CD4-positive, alpha-beta memory T cell (primary cell): ENCODE data around the gene PDE1A. TPM values are rescaled to one million over a fixed set of nuclear protein-coding genes. Genes with fewer than 3 reads are reported as not detected.

Source experiments
- CTCF ChIA-PET: fragments of 350-600 bp; sonication (Branson Sonifier 250); formaldehyde crosslinking; loops from one replicate; lab custom pipeline; 2021; ENCODE audit warnings: inconsistent platforms; ENCODE audit not compliant: partially characterized antibody; lab: Charles Lee
- POLR2A ChIA-PET: fragments of 350-600 bp; sonication (Branson Sonifier 250); formaldehyde crosslinking; loops from one replicate; lab custom pipeline; 2021; ENCODE audit not compliant: partially characterized antibody; lab: Charles Lee
- DNase-seq, 5 donors: peaks; one replicate each; pipeline versions ENCODE4 v3.0.0 to v3.0.0-alpha.2; 2020 to 2022; ENCODE audit warnings: mixed read lengths in 1 of 5
- H3K27ac ChIP-seq: one replicate; pipeline ENCODE4 v1.7.0; 2013; ENCODE audit warnings: low read depth, low read length
- H3K27me3 ChIP-seq: 2 replicates; pipeline ENCODE4 v1.7.0; 2013; ENCODE audit warnings: mild to moderate bottlenecking, low read length, moderate library complexity; ENCODE audit not compliant: insufficient read depth
- H3K36me3 ChIP-seq: 2 replicates; pipeline ENCODE4 v1.7.0; 2013; ENCODE audit warnings: mild to moderate bottlenecking, low read length, moderate library complexity; ENCODE audit not compliant: insufficient read depth
- H3K4me1 ChIP-seq: 2 replicates; pipeline ENCODE4 v1.7.0; 2013; ENCODE audit warnings: mild to moderate bottlenecking, low read length, moderate library complexity; ENCODE audit not compliant: insufficient read depth
- H3K4me3 ChIP-seq, 2 donors: one replicate each; pipeline ENCODE4 v1.7.0; 2013; ENCODE audit warnings: low read length in 2 of 2, mild to moderate bottlenecking in 1 of 2
- H3K9me3 ChIP-seq, 2 donors: one replicate each; pipeline ENCODE4 v1.7.0; 2013; ENCODE audit warnings: low read length in 2 of 2, control low read depth in 1 of 2; ENCODE audit not compliant: control insufficient read depth in 1 of 2
- H3K27ac Mint-ChIP-seq, 7 donors: one replicate each; pipeline ENCODE4 v1.8.0; 2020 to 2021; ENCODE audit warnings: mixed read lengths in 7 of 7, mild to moderate bottlenecking in 6 of 7, inconsistent platforms in 3 of 7, moderate library complexity in 3 of 7
- H3K27me3 Mint-ChIP-seq, 2 donors: one replicate each; pipeline ENCODE4 v1.8.0; 2020 to 2021; ENCODE audit warnings: mixed read lengths in 2 of 2
- H3K36me3 Mint-ChIP-seq, 2 donors: one replicate each; pipeline ENCODE4 v1.8.0; 2020 to 2021; ENCODE audit warnings: mixed read lengths in 2 of 2, inconsistent platforms in 1 of 2, mild to moderate bottlenecking in 1 of 2
- H3K4me1 Mint-ChIP-seq, 4 donors: one replicate each; pipeline ENCODE4 v1.8.0; 2020 to 2021; ENCODE audit warnings: mixed read lengths in 4 of 4, mild to moderate bottlenecking in 1 of 4
- H3K4me3 Mint-ChIP-seq, 8 donors: one replicate each; pipeline ENCODE4 v1.8.0; 2020 to 2021; ENCODE audit warnings: mixed read lengths in 8 of 8, mild to moderate bottlenecking in 7 of 8, moderate library complexity in 6 of 8, inconsistent platforms in 3 of 8
- H3K9me3 Mint-ChIP-seq, 8 donors: one replicate each; pipeline ENCODE4 v1.8.0; 2020 to 2021; ENCODE audit warnings: mixed read lengths in 8 of 8, mild to moderate bottlenecking in 5 of 8, inconsistent platforms in 3 of 8, moderate library complexity in 1 of 8
- intact Hi-C: fragments of 100-400 bp; cut with micrococcal nuclease; formaldehyde crosslinking; loops from one replicate; pipeline ENCODE4 v1.15.1; 2023
- polyA plus RNA-seq, 2 donors: library from polyadenylated mRNA; unstranded; fragments of 300-500 nt; fragmentation: Illumina TruSeq; gene quantifications; one replicate each; pipeline ENCODE4 v1.2.3, GENCODE V29; 2021
- total RNA-seq, 2 experiments: library from RNA; stranded (reverse); gene quantifications; one replicate each; pipeline ENCODE4 v1.2.3, GENCODE V29; 2021

The PDE1A gene
- total and polyA plus RNA-seq, 4 experiments from 2014 or later: not detected

- Histone ChIP-seq H3K4me3 (no peak overlapping the region), H3K36me3 (no peaks in the 10 kb centered on the region), H3K9me3 (no peaks in the 10 kb centered on the region), H3K27me3 (no peaks in the 10 kb centered on the region), H3K4me1 (no peaks in the 10 kb centered on the region), H3K27ac (no peak overlapping the region)
- POLR2A ChIA-PET: no interaction called here
- no peaks in the 10 kb centered on the region for H3K4me1 Mint-ChIP-seq
- intact Hi-C loops: no loop called here
- H3K36me3 Mint-ChIP-seq: no peaks in the 10 kb centered on the region
- no peak for DNase-seq
- H3K27me3 Mint-ChIP-seq: peaks cover 0 to 4% of the 10 kb centered on the region in 2 donors
- no peak overlapping the region for H3K4me3 Mint-ChIP-seq
- no peaks in the 10 kb centered on the region for H3K9me3 Mint-ChIP-seq
- CTCF ChIA-PET: no interaction called here
- H3K27ac Mint-ChIP-seq: no peak overlapping the region
Measured at GRCh38 chr2:182144041-182144775, 282.6 kb downstream of the PDE1A start.

DNA sequence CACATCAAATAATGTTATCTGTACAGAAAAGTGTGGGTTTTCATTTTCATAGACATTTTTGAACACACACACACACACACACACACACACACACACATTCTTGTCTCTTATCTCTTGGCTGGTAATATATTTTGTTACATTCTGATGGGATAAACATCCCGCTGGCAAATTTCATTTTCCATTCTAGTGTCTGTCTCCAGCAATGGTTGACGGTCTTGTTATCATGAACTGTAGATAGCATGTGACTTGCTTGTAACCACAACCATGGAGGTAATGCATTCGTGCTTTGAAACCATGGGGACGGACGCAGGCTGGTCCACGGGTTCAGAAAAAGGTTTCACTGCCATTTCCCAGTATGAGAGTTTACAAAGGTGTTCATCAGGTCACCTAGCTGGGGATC, 284.8 kb downstream of the PDE1A start:
- Mint-ChIP-seq H3K27me3 (peaks cover 1 to 7% of the 10 kb centered on the region in 2 donors), H3K4me3 (no peak overlapping the region), H3K36me3 (no peaks in the 10 kb centered on the region), H3K27ac (no peak overlapping the region), H3K9me3 (no peaks in the 10 kb centered on the region), H3K4me1 (no peaks in the 10 kb centered on the region)
- H3K4me1 ChIP-seq: no peaks in the 10 kb centered on the region
- no peak overlapping the region for H3K4me3 ChIP-seq
- no peaks in the 10 kb centered on the region for H3K27me3 ChIP-seq
- CTCF ChIA-PET: no interaction called here
- no peak for DNase-seq
- intact Hi-C loops: no loop called here
- H3K27ac ChIP-seq: no peak overlapping the region
- H3K9me3 ChIP-seq: no peaks in the 10 kb centered on the region
- H3K36me3 ChIP-seq: no peaks in the 10 kb centered on the region
- POLR2A ChIA-PET: no interaction called here

GRCh38 chr2:182134201-182134600, 292.6 kb downstream of the PDE1A start:
- H3K27ac ChIP-seq: no peak overlapping the region
- ChIA-PET CTCF (no interaction called here), POLR2A (no interaction called here)
- DNase-seq: no peak
- no peak overlapping the region for H3K4me3 ChIP-seq
- Mint-ChIP-seq H3K9me3 (no peaks in the 10 kb centered on the region), H3K4me1 (no peaks in the 10 kb centered on the region), H3K27me3 (peaks cover 2 to 3% of the 10 kb centered on the region in 2 donors), H3K36me3 (no peaks in the 10 kb centered on the region), H3K4me3 (no peak overlapping the region), H3K27ac (no peak overlapping the region)
- no peaks in the 10 kb centered on the region for H3K9me3 ChIP-seq
- no peaks in the 10 kb centered on the region for H3K27me3 ChIP-seq
- no peaks in the 10 kb centered on the region for H3K4me1 ChIP-seq
- H3K36me3 ChIP-seq: no peaks in the 10 kb centered on the region
- intact Hi-C loops: no loop called here

- Histone ChIP-seq H3K9me3 (no peaks in the 10 kb centered on the region), H3K27ac (no peak overlapping the region), H3K27me3 (no peaks in the 10 kb centered on the region), H3K4me3 (no peak overlapping the region), H3K4me1 (no peaks in the 10 kb centered on the region), H3K36me3 (no peaks in the 10 kb centered on the region)
- Mint-ChIP-seq H3K4me1 (no peaks in the 10 kb centered on the region), H3K4me3 (no peak overlapping the region), H3K36me3 (no peaks in the 10 kb centered on the region), H3K27me3 (peaks cover 2 to 3% of the 10 kb centered on the region in 2 donors), H3K27ac (no peak overlapping the region), H3K9me3 (no peaks in the 10 kb centered on the region)
- intact Hi-C loops: no loop called here
- ChIA-PET POLR2A (no interaction called here), CTCF (no interaction called here)
- DNase-seq: no peak
Measured at GRCh38 chr2:182133195-182133891, 293.5 kb downstream of the PDE1A start.

DNA sequence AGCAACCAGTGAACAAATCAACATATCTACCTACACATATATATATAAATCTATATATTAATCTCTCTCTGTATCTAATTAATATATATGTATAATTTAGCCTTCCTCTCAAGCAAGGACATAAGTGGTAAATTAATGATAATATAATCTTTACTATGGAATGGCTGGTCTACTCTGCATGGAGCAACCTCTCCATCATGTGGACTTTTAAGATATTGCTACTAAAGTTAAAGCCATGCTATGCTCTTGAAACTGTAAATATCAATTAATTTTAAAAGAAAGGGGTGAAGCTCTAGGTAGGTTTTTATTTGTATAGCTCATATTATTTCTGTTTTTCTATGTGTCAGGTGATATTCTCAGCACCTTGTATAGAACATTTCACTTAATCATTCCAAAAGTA, 294.2 kb downstream of the PDE1A start:
- H3K9me3 Mint-ChIP-seq: no peaks in the 10 kb centered on the region
- no peaks in the 10 kb centered on the region for H3K36me3 Mint-ChIP-seq
- ChIA-PET CTCF (no interaction called here), POLR2A (no interaction called here)
- H3K4me1 Mint-ChIP-seq: no peaks in the 10 kb centered on the region
- H3K27me3 ChIP-seq: no peaks in the 10 kb centered on the region
- H3K27ac Mint-ChIP-seq: no peak overlapping the region
- H3K27ac ChIP-seq: no peak overlapping the region
- no peak overlapping the region for H3K4me3 ChIP-seq
- H3K27me3 Mint-ChIP-seq: peaks cover 1 to 7% of the 10 kb centered on the region in 2 donors
- DNase-seq: no peak
- H3K4me1 ChIP-seq: no peaks in the 10 kb centered on the region
- no peak overlapping the region for H3K4me3 Mint-ChIP-seq
- intact Hi-C loops: no loop called here
- H3K9me3 ChIP-seq: no peaks in the 10 kb centered on the region
- no peaks in the 10 kb centered on the region for H3K36me3 ChIP-seq

DNA sequence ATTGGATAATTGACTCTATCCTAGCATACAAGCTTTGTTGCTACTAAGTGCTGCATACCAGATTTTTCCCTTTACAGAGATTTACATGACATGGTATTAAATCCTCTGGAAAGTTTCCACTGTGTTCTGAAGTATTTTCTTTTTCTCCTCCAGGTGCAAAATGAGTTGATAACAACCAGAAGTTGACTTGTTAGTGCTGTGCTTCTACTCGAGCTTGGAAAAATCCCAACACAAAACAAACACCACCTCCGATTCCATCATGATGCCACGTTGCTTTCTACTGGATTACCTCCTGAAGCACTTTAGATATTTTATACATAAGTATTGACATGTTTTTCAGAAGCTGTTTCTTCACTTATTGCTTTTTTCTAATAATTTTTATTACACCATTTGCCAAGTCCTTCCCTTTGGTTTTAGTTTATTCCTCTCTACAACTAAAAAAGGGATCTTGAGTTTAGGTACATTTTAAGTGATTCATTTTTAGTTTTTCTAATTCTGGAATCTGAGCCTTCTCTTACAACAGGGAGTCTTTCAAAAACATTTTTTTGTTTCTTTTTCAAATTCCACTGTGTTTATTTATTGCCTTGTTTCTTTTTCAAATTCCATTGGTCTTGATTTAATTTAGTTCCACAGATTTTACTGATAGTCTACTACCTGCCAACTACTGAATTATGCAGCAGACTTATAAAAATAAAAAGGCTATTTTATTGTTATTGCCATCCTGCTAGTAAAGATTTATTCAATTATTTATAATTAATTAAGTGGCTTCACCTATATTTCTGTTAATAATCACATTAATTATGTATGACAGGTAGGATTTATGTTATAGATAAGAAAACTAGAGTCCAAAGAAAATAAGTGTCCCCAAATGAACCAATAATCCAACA, 297.8 kb downstream of the PDE1A start:
- ChIA-PET CTCF (no interaction called here), POLR2A (no interaction called here)
- Histone ChIP-seq H3K27ac (no peak overlapping the region), H3K4me3 (no peak overlapping the region), H3K9me3 (no peaks in the 10 kb centered on the region), H3K27me3 (no peaks in the 10 kb centered on the region), H3K36me3 (no peaks in the 10 kb centered on the region), H3K4me1 (no peaks in the 10 kb centered on the region)
- intact Hi-C loops: no loop called here
- DNase-seq: no peak
- Mint-ChIP-seq H3K4me1 (no peaks in the 10 kb centered on the region), H3K36me3 (no peaks in the 10 kb centered on the region), H3K4me3 (no peak overlapping the region), H3K9me3 (peaks cover 0 to 11% (median 4%) of the 10 kb centered on the region in 8 donors), H3K27me3 (peaks cover 0 to 5% of the 10 kb centered on the region in 2 donors), H3K27ac (no peak overlapping the region)

DNA sequence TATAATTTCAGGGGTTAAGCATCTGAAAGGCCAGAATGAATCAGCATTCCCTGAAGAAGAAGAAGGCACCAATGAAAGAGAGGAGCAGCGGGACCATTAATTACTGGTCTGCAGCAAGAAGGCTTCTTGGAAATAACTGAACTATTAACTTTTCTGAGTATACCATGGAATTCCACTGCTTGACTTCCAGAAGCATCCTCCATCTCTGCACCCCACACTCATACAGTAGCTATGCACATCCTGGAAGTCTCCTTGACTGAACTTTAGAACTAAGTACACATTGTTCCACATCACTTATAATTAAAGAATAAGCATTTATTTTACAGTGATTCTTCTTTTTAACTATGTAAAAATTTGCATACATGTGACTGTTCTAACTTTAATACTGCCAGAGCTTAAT, 309.6 kb downstream of the PDE1A start:
- no peaks in the 10 kb centered on the region for H3K9me3 ChIP-seq
- no peak overlapping the region for H3K27ac ChIP-seq
- H3K4me3 ChIP-seq: no peak overlapping the region
- Mint-ChIP-seq H3K27me3 (peaks cover 0 to 2% of the 10 kb centered on the region in 2 donors), H3K4me3 (no peak overlapping the region), H3K36me3 (no peaks in the 10 kb centered on the region), H3K27ac (no peak overlapping the region), H3K4me1 (no peaks in the 10 kb centered on the region), H3K9me3 (peaks cover 0 to 7% (median 0%) of the 10 kb centered on the region in 8 donors)
- ChIA-PET POLR2A (no interaction called here), CTCF (interaction anchor here (1.4 kb wide), 1 partner anchor 22 kb away, joined by 3 read pairs; no protein-coding TSS in a partner anchor)
- DNase-seq: no peak
- no peaks in the 10 kb centered on the region for H3K27me3 ChIP-seq
- no peaks in the 10 kb centered on the region for H3K36me3 ChIP-seq
- H3K4me1 ChIP-seq: no peaks in the 10 kb centered on the region
- intact Hi-C loops: no loop called here
